NCI-H510A (cell line): ENCODE data around the gene BMPR2.
"Not testable (repeated sequence)": the region's sequence is repeated elsewhere in the genome, so short reads cannot be mapped to it uniquely, and the experiment has no call there.

Experiments used
- DNase-seq: peaks from one replicate; lab custom pipeline; 2025; lab: John Stamatoyannopoulos, UW

BMPR2 gene

GRCh38 chr2:202452744-202453143 lies 76.6 kb downstream of the BMPR2 start:
- DNase-seq = no peak

- DNase-seq = no peak
Measured at GRCh38 chr2:202454536-202454935, 78.4 kb downstream of the BMPR2 start.

- no peak for DNase-seq
Measured at GRCh38 chr2:202455114-202455513, 79.0 kb downstream of the BMPR2 start.

GRCh38 chr2:202460119-202460518 lies 84.0 kb downstream of the BMPR2 start:
- no peak for DNase-seq

GRCh38 chr2:202479090-202479489 lies 103.0 kb downstream of the BMPR2 start:
- DNase-seq = no peak

GRCh38 chr2:202479610-202480009 lies 103.5 kb downstream of the BMPR2 start:
- no peak for DNase-seq

GRCh38 chr2:202486351-202486750 lies 110.2 kb downstream of the BMPR2 start:
- no peak for DNase-seq

- no peak for DNase-seq
Measured at GRCh38 chr2:202488671-202489070, 112.5 kb downstream of the BMPR2 start.

- DNase-seq = no peak
Measured at GRCh38 chr2:202490479-202490878, 114.4 kb downstream of the BMPR2 start.

GRCh38 chr2:202491514-202491913 lies 115.4 kb downstream of the BMPR2 start:
- no peak for DNase-seq

GRCh38 chr2:202494300-202495229 lies 118.4 kb downstream of the BMPR2 start:
- peak; percentile 31 for DNase-seq

GRCh38 chr2:202495230-202495604 lies 119.1 kb downstream of the BMPR2 start:
- no peak for DNase-seq

GRCh38 chr2:202496835-202497472 lies 120.8 kb downstream of the BMPR2 start:
- not testable (repeated sequence) for DNase-seq

GRCh38 chr2:202497473-202497866 lies 121.3 kb downstream of the BMPR2 start:
- DNase-seq = not testable (repeated sequence)

GRCh38 chr2:202499841-202500240 lies 123.7 kb downstream of the BMPR2 start:
- DNase-seq = not testable (repeated sequence)

- DNase-seq = not testable (repeated sequence)
Measured at GRCh38 chr2:202503276-202503675, 127.1 kb downstream of the BMPR2 start.

- no peak for DNase-seq
Measured at GRCh38 chr2:202508686-202509085, 132.6 kb downstream of the BMPR2 start.

- DNase-seq = no peak
Measured at GRCh38 chr2:202510911-202511310, 134.8 kb downstream of the BMPR2 start.

- DNase-seq = no peak
Measured at GRCh38 chr2:202512176-202512575, 136.0 kb downstream of the BMPR2 start.

- DNase-seq = no peak
Measured at GRCh38 chr2:202514732-202515131, 138.6 kb downstream of the BMPR2 start.

- no peak for DNase-seq
Measured at GRCh38 chr2:202519453-202519852, 143.3 kb downstream of the BMPR2 start.

GRCh38 chr2:202521470-202521869 lies 145.3 kb downstream of the BMPR2 start:
- DNase-seq = no peak

GRCh38 chr2:202529389-202529788 lies 153.3 kb downstream of the BMPR2 start:
- no peak for DNase-seq
